Measurements from ENCODE around the gene BLNK.

- TF ChIP-seq ZNF274 (IDR thresholded peaks at IDR 0.05; ENCODE audit: low read depth, low read length) (no peak), SUZ12 (IDR thresholded peaks at IDR 0.05; ENCODE audit: extremely low read depth, insufficient read depth, insufficient read length) (no peak), YY1 (IDR thresholded peaks at IDR 0.05; ENCODE audit: insufficient read depth, insufficient read length) (no peak)
Measured at GRCh38 chr10:96298362-96298761, 27.0 kb upstream of the BLNK start.

All from NT2/D1 (cell line).